ENCODE data around the gene KCNJ16.

- TF ChIP-seq YY1 (IDR thresholded peaks at IDR 0.05) (no peak), REST (IDR thresholded peaks at IDR 0.05) (no peak), CTCF (IDR thresholded peaks at IDR 0.05; ENCODE audit: low read depth, low read length, missing input control) (no peak), GABPA (IDR thresholded peaks at IDR 0.05 in 1 of 2, conservative IDR thresholded peaks at IDR 0.05 in 1 of 2) (no peak), MAX (IDR thresholded peaks at IDR 0.05) (no peak), RAD21 (IDR thresholded peaks at IDR 0.05) (no peak), TAF1 (conservative IDR thresholded peaks at IDR 0.05) (no peak)
Observed at GRCh38 chr17:70107441-70107840, 32.4 kb downstream of the KCNJ16 start.
